H7 (cell line): Measurements from ENCODE around the gene REC8. TPM values are rescaled to one million over a fixed set of nuclear protein-coding genes. Genes with fewer than 3 reads are reported as not detected.
A peak's percentile ranks its signal among the peaks of the same experiment; 100 is the strongest.

ENCODE experiments used
- DNase-seq: peaks from one replicate; pipeline ENCODE4 v3.0.0; 2012
- H3K27me3 ChIP-seq: 2 replicates; pipeline ENCODE4 v1.6.0; 2011; ENCODE audit warnings: mild to moderate bottlenecking, low read length; ENCODE audit not compliant: control insufficient read depth, insufficient read depth
- H3K36me3 ChIP-seq: replicated peaks from 2 replicates; pipeline ENCODE4 v1.5.1; 2011; ENCODE audit warnings: low read length; ENCODE audit not compliant: control insufficient read depth, insufficient read depth
- H3K4me3 ChIP-seq: 2 replicates; pipeline ENCODE4 v1.5.1; 2011; ENCODE audit warnings: low read depth, mild to moderate bottlenecking, control low read depth, low read length, moderate library complexity; ENCODE audit not compliant: insufficient read depth
- total RNA-seq: library from RNA; depleted of rRNA; stranded (reverse); fragments of >200 nt; shearing (Covaris generic); gene quantifications from 2 replicates; pipeline ENCODE4 v1.2.3, GENCODE V29; 2014

The REC8 gene
- total RNA-seq, 1 experiment from 2014 or later = 5.9 TPM

DNA sequence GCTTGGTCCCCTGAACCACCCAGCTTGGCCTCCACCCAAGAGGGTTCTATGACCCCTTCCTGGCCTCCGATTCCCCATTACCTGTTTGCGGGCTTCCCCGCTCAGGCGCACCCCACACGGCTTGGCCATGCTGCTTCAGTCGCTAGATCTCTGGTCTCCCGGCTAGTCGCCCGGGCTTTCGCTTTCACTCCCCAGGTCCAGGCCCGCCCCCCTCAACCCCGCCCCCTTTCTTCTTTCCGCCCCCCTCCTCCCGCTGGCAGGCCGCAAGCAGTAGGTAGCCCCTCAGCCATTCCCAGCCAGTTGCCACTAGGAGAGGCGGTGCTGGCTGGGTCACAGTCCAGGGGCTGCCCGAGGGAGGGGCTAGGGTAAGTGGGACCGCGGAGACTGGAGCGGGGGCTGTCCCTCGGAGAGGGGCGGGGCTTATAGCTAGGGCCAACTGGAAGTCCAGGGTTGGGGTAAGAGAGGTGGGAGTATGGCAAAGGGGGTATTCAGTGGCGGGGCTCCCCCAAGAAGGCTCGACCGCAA, 25.4 kb upstream of the REC8 start, which contains the start of gene PSME2:
Gene PSME2 (minus strand): TSS at position 158 of the 525 bp plus-strand sequence. CDS start 29 bp downstream, at position 129.
- Histone ChIP-seq H3K4me3 (peak within 1 kb of the TSS; percentile 84), H3K36me3 (peaks cover 29% of the 10 kb centered on the region), H3K27me3 (no peaks in the 10 kb centered on the region)
- DNase-seq = peak; percentile 99

- H3K27me3 ChIP-seq = no peaks in the 10 kb centered on the region
- peak; percentile 99 for DNase-seq
- peaks cover 34% of the 10 kb centered on the region for H3K36me3 ChIP-seq
- H3K4me3 ChIP-seq = peak within 1 kb of the TSS; percentile 84
These were observed 24.7 kb upstream of the REC8 start, which contains the start of gene RNF31 for GRCh38 chr14:24146978-24147760. RNF31 (plus strand) TSS chr14:24147498; CDS start chr14:24147699, 201 bp downstream.

- no peak for DNase-seq
- peaks cover 35% of the 10 kb centered on the region for H3K36me3 ChIP-seq
- peak overlapping the region; percentile 84 for H3K4me3 ChIP-seq
- no peaks in the 10 kb centered on the region for H3K27me3 ChIP-seq
These were observed 24.0 kb upstream of the REC8 start for GRCh38 chr14:24147761-24148428.

DNA sequence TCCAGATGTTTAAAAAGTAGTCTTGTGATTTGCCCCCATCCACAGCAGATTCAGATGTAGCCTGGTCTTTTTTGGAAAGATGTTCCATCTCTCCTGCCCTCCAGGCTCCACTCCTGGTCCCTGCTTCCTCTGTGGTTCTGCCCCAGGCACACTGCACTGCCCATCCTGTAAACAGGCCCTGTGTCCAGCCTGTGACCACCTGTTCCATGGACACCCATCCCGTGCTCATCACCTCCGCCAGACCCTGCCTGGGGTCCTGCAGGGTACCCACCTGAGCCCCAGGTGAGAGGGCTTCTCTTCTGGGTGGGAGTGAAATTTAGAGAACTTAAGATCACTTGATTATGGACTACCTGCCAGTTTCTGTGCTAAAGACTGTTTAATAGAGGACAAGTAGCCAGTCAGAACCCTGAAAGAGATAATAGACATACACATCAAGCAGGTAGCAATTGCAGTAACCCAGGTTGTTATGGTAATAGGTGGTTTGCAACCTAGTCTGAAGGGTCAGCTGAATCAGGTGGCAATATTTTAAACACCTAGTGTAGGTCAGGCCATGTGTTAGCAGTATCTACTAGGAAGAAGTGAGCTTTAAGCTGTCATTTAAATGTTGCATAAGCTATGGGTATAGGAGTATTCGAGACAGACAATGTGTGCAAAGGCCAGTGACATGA, 22.4 kb upstream of the REC8 start:
- no peak for DNase-seq
- Histone ChIP-seq H3K36me3 (peaks cover 34% of the 10 kb centered on the region), H3K4me3 (no peak overlapping the region), H3K27me3 (no peaks in the 10 kb centered on the region)

- H3K4me3 ChIP-seq = no peak overlapping the region
- DNase-seq = no peak
- no peaks in the 10 kb centered on the region for H3K27me3 ChIP-seq
- H3K36me3 ChIP-seq = peaks cover 36% of the 10 kb centered on the region
These were observed 21.8 kb upstream of the REC8 start for GRCh38 chr14:24150061-24150460.

DNA sequence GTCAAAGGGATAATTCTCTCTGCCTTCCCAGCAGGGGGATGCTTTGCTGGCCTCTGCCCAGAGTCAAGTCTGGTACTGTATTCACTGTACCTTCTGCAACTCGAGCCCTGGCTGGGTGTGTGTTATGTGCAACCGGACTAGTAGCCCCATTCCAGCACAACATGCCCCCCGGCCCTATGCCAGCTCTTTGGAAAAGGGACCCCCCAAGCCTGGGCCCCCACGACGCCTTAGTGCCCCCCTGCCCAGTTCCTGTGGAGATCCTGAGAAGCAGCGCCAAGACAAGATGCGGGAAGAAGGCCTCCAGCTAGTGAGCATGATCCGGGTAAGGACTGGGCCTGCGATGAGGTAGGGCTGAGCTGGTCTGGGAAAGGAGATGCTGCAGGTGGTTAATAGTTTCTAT, 21.3 kb upstream of the REC8 start:
- DNase-seq = no peak
- Histone ChIP-seq H3K36me3 (peaks cover 40% of the 10 kb centered on the region), H3K4me3 (no peak overlapping the region), H3K27me3 (no peaks in the 10 kb centered on the region)

- H3K36me3 ChIP-seq = peaks cover 44% of the 10 kb centered on the region
- no peak for DNase-seq
These were observed 20.9 kb upstream of the REC8 start for GRCh38 chr14:24150993-24151392.

GRCh38 chr14:24151404-24152080, 20.3 kb upstream of the REC8 start:
- Histone ChIP-seq H3K4me3 (no peak overlapping the region), H3K27me3 (no peaks in the 10 kb centered on the region), H3K36me3 (peaks cover 46% of the 10 kb centered on the region)
- no peak for DNase-seq

More at GRCh38 chr14:24150993-24151392, 20.9 kb upstream of the REC8 start:
- no peaks in the 10 kb centered on the region for H3K27me3 ChIP-seq
- no peak overlapping the region for H3K4me3 ChIP-seq

DNA sequence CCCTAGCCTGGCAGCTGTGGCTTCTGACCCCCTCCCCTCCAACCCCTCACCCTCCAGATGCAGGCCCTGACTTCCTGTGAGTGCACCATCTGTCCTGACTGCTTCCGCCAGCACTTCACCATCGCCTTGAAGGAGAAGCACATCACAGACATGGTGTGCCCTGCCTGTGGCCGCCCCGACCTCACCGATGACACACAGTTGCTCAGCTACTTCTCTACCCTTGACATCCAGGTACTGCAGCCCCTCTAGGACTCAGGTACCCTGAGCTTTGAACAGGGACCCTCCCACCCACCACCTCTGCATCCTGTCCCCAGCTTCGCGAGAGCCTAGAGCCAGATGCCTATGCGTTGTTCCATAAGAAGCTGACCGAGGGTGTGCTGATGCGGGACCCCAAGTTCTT, 16.8 kb upstream of the REC8 start:
- Histone ChIP-seq H3K36me3 (peaks cover 59% of the 10 kb centered on the region), H3K27me3 (no peaks in the 10 kb centered on the region), H3K4me3 (no peak overlapping the region)
- no peak for DNase-seq

DNA sequence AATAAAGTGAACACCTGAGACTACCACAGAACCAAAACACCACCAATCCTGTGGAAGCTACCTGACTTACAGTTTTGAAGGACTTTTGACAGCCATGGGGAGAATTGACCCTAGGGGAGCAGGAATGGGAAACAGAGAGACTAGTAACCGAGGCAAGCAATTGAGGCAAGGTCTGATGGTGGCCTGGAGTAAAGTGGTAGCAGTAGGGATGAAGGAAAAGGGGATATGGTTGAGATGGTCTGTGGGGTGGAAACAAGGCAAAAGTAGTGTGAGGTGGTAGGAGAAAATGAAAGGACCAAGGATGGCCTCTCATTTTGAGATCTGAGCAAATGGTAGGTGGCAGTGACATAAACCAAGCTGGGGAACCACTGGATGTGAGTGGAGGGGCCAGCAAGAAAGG, 15.0 kb upstream of the REC8 start:
- DNase-seq = no peak
- Histone ChIP-seq H3K27me3 (no peaks in the 10 kb centered on the region), H3K36me3 (peaks cover 44% of the 10 kb centered on the region), H3K4me3 (no peak overlapping the region)

GRCh38 chr14:24157331-24157730, 14.5 kb upstream of the REC8 start:
- Histone ChIP-seq H3K36me3 (peaks cover 43% of the 10 kb centered on the region), H3K27me3 (no peaks in the 10 kb centered on the region), H3K4me3 (no peak overlapping the region)
- DNase-seq = no peak

DNA sequence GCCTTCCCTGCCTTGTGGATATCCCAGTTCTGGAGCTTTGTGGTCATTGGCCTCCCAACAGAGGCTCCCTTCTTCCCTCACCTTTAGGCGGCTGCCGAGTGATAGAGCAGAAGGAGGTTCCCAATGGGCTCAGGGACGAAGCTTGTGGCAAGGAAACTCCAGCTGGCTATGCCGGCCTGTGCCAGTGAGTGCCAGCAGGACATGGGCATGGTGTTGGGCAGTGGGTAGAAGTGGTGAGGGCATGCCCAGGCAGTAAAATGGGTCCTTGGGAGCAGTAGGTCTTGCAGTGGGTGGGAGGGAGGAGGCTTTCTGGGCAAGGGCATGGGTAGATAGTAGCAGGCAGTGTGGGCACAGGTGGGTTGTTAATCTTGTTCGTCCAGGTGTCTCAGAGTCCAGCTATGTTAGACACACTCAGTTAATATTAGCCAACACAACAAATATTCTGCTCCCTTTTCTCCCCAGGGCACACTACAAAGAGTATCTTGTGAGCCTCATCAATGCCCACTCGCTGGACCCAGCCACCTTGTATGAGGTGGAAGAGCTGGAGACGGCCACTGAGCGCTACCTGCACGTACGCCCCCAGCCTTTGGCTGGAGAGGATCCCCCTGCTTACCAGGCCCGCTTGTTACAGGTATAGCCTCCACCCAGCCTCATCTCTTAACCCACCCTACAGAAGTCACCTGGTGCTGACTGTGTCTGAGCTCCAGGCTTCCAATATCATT, 11.9 kb upstream of the REC8 start:
- no peak for DNase-seq
- Histone ChIP-seq H3K27me3 (no peaks in the 10 kb centered on the region), H3K4me3 (no peak overlapping the region), H3K36me3 (peaks cover 40% of the 10 kb centered on the region)

GRCh38 chr14:24160499-24160849, 11.4 kb upstream of the REC8 start:
- DNase-seq = no peak
- Histone ChIP-seq H3K27me3 (no peaks in the 10 kb centered on the region), H3K4me3 (no peak overlapping the region), H3K36me3 (peaks cover 38% of the 10 kb centered on the region)
